Measurements from ENCODE around the gene TMEM244.

GRCh38 chr6:129792049-129792448 lies 69.1 kb downstream of the TMEM244 start:
- TF ChIP-seq CTCF (conservative IDR thresholded peaks at IDR 0.05; ENCODE audit: low read depth, low read length) (no peak), EZH2 (IDR thresholded peaks at IDR 0.05; ENCODE audit: low read length, unreplicated experiment) (no peak), EZH2phosphoT487 (IDR thresholded peaks at IDR 0.05; ENCODE audit: borderline replicate concordance, low read length) (no peak)
